ENCODE results near the gene NKD1. TPM values are rescaled to one million over a fixed set of nuclear protein-coding genes. Genes with fewer than 3 reads are reported as not detected.

NKD1 gene
- total and polyA plus RNA-seq, 12 donors = 0.67 to 8.9 (median 3.5) TPM

- Histone ChIP-seq H3K4me3 (no peak overlapping the region), H3K4me1 (replicated peaks in 1 of 2) (no peaks in the 10 kb centered on the region), H3K36me3 (replicated peaks in 1 of 2) (no peaks in the 10 kb centered on the region), H3K9me3 (replicated peaks in 1 of 3) (no peaks in the 10 kb centered on the region), H3K27ac (no peak overlapping the region), H3K27me3 (no peaks in the 10 kb centered on the region)
- WGBS, 4 donors = 73 to 86% (median 84%) methylated on average over 3 to 7 of the region's 7 CpGs
- DNase-seq = no peak
- TF ChIP-seq POLR2A (IDR thresholded peaks at IDR 0.05) = no peak
- intact Hi-C loops (cut with DNase I) = no loop called here
Observed at GRCh38 chr16:50566014-50566962, 18.1 kb downstream of the NKD1 start.

GRCh38 chr16:50567651-50568050 is 19.5 kb downstream of the NKD1 start:
- no peak overlapping the region for H3K27ac ChIP-seq
- WGBS, 4 donors = 85 to 93% (median 86%) methylated on average over 5 of the region's 5 CpGs
- H3K4me3 ChIP-seq = no peak overlapping the region

GRCh38 chr16:50568187-50568815 is 20.1 kb downstream of the NKD1 start:
- Histone ChIP-seq H3K27me3 (no peaks in the 10 kb centered on the region), H3K4me3 (no peak overlapping the region), H3K4me1 (replicated peaks in 1 of 2) (no peaks in the 10 kb centered on the region), H3K9me3 (replicated peaks in 1 of 3) (no peaks in the 10 kb centered on the region), H3K36me3 (replicated peaks in 1 of 2) (no peaks in the 10 kb centered on the region), H3K27ac (no peak overlapping the region)
- no peak for DNase-seq
- intact Hi-C loops (cut with DNase I) = no loop called here
- TF ChIP-seq POLR2A (IDR thresholded peaks at IDR 0.05) = no peak
- TF ChIP-seq CTCF (IDR thresholded peaks at IDR 0.05) = no peak
- WGBS, 4 donors = 73 to 83% (median 80%) methylated on average over 7 to 9 of the region's 9 CpGs

More at GRCh38 chr16:50567651-50568050, 19.5 kb downstream of the NKD1 start:
- intact Hi-C loops (cut with DNase I) = no loop called here
- H3K4me1 ChIP-seq (replicated peaks in 1 of 2) = no peaks in the 10 kb centered on the region
- no peaks in the 10 kb centered on the region for H3K9me3 ChIP-seq (replicated peaks in 1 of 3)
- TF ChIP-seq CTCF (IDR thresholded peaks at IDR 0.05) (no peak), POLR2A (IDR thresholded peaks at IDR 0.05) (no peak)
- no peaks in the 10 kb centered on the region for H3K36me3 ChIP-seq (replicated peaks in 1 of 2)
- H3K27me3 ChIP-seq = no peaks in the 10 kb centered on the region
- no peak for DNase-seq

GRCh38 chr16:50570354-50570753 is 22.2 kb downstream of the NKD1 start:
- DNase-seq = no peak
- Histone ChIP-seq H3K4me3 (no peak overlapping the region), H3K9me3 (replicated peaks in 1 of 3) (no peaks in the 10 kb centered on the region), H3K36me3 (replicated peaks in 1 of 2) (no peaks in the 10 kb centered on the region), H3K27me3 (no peaks in the 10 kb centered on the region), H3K27ac (no peak overlapping the region), H3K4me1 (replicated peaks in 1 of 2) (peaks cover 0 to 9% of the 10 kb centered on the region in 2 donors)
- 86 to 94% (median 92%) methylated on average over 7 of the region's 7 CpGs for WGBS, 4 donors
- TF ChIP-seq CTCF (IDR thresholded peaks at IDR 0.05) (no peak), POLR2A (IDR thresholded peaks at IDR 0.05) (no peak)
- intact Hi-C loops (cut with DNase I) = no loop called here

Data from adrenal gland (tissue), 12 donors.